ENCODE measurements around the gene ARAP2.
A peak's percentile ranks its signal among the peaks of the same experiment; 100 is the strongest.

Gene ARAP2

DNA sequence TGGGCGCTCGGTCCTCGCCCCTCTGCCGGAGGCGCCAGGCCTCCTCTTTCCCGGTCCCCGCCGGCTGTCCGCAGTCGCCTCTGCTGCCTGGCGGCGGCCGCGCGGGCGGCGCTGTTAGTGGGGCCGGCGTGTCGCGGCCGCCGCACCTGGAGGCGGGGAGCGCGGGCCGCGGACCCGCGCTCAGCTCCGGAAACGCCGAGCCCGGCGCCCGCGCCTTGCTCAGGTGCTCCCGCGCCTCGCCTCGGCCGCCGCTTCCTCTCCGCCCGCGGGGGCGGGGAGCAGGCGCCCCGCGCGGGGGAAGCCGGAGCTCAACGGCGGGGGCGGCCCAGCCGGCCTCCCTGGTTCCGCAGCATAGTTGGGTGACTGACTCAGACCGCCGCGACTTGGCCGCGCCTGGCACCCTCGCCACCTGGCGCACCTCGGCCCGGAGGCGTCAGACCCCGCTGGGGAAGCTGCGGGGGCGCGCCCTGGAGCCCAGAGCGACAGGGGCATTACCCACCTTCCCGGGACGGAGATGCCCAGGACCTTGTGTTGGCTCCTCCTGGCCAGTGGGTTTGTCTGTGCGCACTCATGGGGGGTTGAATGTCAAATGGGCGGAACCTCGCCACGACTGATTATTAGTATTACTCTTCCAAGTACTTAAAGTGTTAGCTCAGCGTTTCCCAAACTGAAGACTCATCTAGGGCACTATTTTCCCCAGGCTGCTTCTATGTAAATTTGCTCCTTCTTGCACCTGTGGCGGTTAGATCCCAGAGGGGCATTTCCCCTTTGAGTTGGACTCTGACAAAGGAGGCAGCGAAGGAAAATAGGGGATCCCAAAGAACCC lies at the start of gene ARAP2:
ARAP2 (minus strand) TSS at position 258 of the 826 bp plus-strand sequence. CDS start 15,028 bp downstream, outside the sequence.
- peak; percentile 34 to 72 (median 45) for DNase-seq (ENCODE audit: low read depth in 3 of 3)

DNA sequence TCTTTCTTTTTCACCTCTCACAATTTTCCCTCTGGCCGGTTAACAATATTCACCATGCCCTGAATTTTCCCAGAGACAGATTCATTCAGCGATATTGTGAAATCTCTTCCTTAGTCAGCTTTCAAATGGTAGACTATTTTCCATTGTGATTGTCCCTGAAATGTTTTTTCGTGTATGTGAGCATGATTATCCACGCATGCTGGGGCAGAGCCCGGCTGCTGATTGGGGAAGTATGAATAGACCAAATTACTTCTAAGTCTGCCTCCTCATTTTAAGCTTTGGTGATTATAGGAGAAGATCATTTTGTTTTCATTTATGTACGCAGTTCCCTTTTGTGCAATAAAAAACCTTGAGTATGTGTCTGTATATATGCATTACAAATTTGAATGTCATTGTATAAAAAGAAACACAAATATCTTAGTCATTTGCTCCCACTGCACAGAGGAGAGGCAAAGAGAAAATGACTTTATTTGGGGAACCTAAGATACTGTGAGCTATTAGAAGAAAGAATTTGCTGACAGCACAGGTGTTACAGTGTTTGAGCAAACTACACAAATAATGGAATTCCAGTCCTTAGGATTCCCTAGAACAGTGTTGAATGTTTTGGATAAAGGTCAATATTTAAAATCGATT lies 48.4 kb upstream of the ARAP2 start:
- DNase-seq (ENCODE audit: low read depth in 3 of 3), result no peak

GRCh38 chr4:36290641-36291040 lies 46.3 kb upstream of the ARAP2 start:
- no peak for DNase-seq (ENCODE audit: low read depth in 3 of 3)

DNA sequence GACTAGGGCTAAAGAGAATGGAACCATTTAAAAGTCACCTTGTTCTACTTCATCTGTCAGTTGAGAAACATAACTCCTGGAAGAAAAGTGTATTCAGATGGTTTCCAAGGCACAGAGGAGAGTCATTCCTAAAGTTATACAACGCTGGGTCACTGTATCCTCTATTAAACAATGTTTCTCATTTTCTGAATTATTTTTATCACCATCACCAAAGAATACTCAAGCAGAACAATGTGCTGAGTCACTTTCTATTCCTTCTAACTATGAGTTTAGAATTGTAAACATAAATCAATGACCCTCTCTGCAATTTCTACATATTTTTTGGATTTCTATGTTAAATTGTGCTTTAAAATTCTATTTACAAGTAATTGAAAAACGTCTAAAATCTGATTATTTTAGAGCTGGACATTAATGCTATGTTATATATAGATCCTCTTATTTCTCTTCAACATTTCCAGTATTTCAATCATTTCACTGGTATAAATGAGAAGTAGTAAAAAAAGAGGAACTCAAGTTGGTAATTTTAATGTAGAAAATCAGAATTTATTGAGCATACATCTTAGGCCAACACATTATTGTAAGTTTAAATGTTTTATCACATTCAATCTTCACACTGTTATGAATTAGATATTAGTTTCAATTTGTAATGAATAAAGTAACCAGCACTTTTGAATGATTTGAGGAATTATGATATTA lies 44.6 kb upstream of the ARAP2 start:
- no peak for DNase-seq (ENCODE audit: low read depth in 3 of 3)

- no peak for DNase-seq (ENCODE audit: low read depth in 3 of 3)
Observed at GRCh38 chr4:36286481-36286871, 42.2 kb upstream of the ARAP2 start.

- DNase-seq (ENCODE audit: low read depth in 3 of 3), result peak; percentile 17 to 27 (median 27)
Observed at GRCh38 chr4:36285784-36286480, 41.6 kb upstream of the ARAP2 start.

- DNase-seq (ENCODE audit: low read depth in 3 of 3), result no peak
Observed at GRCh38 chr4:36283912-36284465, 39.7 kb upstream of the ARAP2 start.

- no peak for DNase-seq (ENCODE audit: low read depth in 3 of 3)
Observed at GRCh38 chr4:36282503-36283030, 38.3 kb upstream of the ARAP2 start.

DNA sequence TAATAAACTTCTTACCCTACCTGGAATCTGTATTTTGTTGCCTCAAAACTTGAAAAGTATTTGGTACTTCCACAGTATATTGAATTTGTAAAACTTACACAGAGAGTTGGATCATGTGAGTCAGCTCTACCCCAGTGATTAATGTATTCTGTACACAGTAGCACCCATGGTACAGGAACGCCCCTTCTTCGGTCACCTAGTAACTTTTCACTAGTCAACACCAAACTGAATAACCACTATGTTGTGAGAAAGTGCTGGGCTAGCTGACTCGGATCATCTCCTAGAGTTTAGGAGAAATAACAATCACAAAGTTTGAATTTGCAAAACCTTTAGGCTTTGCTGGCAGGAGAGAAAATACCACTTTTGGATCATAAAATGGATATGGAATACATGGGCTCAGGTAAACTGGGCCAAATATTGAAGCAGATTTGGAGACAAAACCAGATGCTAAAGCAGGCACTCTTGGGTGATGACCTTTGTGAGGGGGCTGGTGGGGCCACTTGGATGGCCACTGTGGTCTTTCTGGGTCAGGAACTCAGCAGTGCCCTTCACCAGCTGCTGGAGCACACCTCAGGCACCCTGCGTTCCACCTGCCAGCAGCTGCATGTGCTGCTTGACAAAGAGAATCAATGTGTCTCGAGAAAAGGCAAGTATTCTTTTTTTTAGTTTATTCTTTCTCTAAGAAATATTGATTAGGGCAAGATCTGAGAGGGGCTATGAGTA lies 37.2 kb upstream of the ARAP2 start, which contains the start of gene DTHD1:
DTHD1 (plus strand) TSS at position 233 of the 723 bp plus-strand sequence; CDS start at position 376, 143 bp downstream.
- DNase-seq (ENCODE audit: low read depth in 3 of 3), result no peak

- no peak for DNase-seq (ENCODE audit: low read depth in 3 of 3)
Observed at GRCh38 chr4:36280555-36280954, 36.2 kb upstream of the ARAP2 start.

DNA sequence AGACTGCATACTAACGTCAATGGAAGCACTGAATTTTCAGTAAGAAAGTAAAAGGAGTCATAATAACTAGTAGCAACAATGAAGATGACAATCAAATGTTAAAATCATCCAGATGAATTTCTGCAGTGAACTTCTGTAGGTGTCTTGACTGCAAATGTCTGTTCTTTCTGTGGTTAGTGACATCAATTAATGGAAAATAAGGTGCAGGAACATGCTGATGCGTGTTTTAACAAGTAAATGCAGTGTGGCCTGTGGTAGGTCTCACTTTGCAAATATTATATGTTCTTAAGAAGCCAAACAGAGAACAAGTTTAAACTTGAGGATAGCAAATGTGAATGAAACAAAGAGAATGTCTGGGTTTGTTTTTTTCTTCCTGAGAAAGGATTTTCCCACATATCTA lies 34.5 kb upstream of the ARAP2 start:
- no peak for DNase-seq (ENCODE audit: low read depth in 3 of 3)

DNA sequence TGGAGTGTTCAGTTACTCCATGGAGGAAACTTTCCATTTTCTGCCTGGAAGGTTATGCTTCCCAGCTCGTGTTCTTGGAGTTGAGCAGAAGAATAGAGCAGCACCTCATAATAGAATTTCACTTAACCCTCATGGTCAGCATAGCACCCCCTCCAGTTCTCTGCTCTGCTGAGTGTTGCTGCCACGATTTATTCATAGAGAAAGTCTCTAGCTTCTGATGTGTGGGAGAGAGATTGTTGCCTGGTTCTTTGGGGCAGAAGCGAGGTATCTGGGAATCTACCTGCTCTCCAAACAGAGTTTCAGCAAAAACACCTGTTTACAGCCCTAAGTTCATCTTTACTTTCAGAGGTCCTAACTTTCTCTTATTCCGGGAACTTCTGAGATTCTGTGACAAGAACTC lies 33.2 kb upstream of the ARAP2 start:
- DNase-seq (ENCODE audit: low read depth in 3 of 3), result no peak

GRCh38 chr4:36274158-36274557 lies 29.8 kb upstream of the ARAP2 start:
- DNase-seq (ENCODE audit: low read depth in 3 of 3), result no peak

GRCh38 chr4:36273276-36273675 lies 29.0 kb upstream of the ARAP2 start:
- DNase-seq (ENCODE audit: low read depth in 3 of 3), result no peak

DNA sequence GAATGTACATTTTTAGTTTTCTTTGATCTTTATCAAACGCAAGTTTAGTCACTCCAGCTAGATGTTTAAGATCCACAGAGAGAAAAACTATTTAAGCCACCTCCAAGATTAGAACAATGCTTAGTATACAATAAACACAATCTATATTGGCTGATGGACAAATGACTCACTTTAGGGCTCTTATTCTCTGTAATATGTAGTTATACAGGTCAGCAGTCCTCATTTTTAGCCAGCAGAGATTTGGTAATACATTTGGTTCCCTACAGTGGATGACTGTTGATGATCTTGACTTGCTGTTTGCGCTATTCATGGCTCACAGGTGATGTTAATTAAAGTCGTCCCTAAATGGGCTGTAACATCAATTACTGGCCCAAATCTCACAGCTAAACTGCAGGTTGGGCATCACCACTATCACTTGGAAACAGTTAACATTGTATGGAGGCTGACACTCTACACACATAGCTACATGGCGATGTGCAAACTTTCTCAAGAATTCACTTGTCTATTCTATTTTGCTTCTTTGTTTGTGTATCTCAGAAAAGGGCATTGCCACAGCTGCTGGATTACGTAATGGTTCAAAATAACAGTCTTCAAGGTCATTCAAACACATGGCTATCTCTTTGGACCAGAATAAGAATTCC lies 25.3 kb upstream of the ARAP2 start:
- no peak for DNase-seq (ENCODE audit: low read depth in 3 of 3)

DNA sequence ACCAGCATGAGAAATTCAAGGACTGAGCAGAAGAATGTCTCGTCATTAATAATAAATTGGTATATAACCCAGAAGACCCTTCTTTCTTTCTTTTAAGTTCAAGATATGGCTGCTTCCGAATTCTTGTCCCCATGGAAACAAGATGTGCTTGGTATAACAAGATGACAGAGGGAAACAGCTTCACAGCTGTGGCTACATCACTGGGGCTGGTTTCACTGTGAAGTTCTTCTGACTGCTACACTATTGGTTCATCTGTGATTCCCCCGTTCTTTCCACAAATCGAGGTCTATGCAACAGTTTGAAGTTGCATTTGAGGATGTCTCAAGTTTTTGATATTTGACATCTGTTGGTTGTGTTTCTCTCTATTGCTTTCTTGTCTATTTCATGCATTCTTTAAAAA lies 24.8 kb upstream of the ARAP2 start:
- no peak for DNase-seq (ENCODE audit: low read depth in 3 of 3)

GRCh38 chr4:36267486-36268268 lies 23.4 kb upstream of the ARAP2 start:
- no peak for DNase-seq (ENCODE audit: low read depth in 3 of 3)

GRCh38 chr4:36264207-36264826 lies 20.0 kb upstream of the ARAP2 start:
- DNase-seq (ENCODE audit: low read depth in 3 of 3), result no peak

- no peak for DNase-seq (ENCODE audit: low read depth in 3 of 3)
Observed at GRCh38 chr4:36260731-36261130, 16.4 kb upstream of the ARAP2 start.
